Right kidney (tissue), 1 donor: ENCODE data around the gene ALAS1.

Experiments used
- DNase-seq: peaks from one replicate; pipeline ENCODE4 v3.0.0-alpha.2; 2016

ALAS1 gene

GRCh38 chr3:52234516-52235447 is 36.8 kb downstream of the ALAS1 start:
- no peak for DNase-seq

- no peak for DNase-seq
These were observed 38.5 kb downstream of the ALAS1 start for GRCh38 chr3:52236424-52236886.

- peak; percentile 24 for DNase-seq
These were observed 39.2 kb downstream of the ALAS1 start for GRCh38 chr3:52237006-52237656.

- DNase-seq: no peak
These were observed 39.8 kb downstream of the ALAS1 start for GRCh38 chr3:52237657-52238172.

- no peak for DNase-seq
These were observed 40.3 kb downstream of the ALAS1 start for GRCh38 chr3:52238193-52238760.

- peak; percentile 92 for DNase-seq
These were observed 41.1 kb downstream of the ALAS1 start, which contains the start of gene TWF2 for GRCh38 chr3:52238761-52239701. Gene TWF2 (minus strand): TSS chr3:52239158. CDS start chr3:52239016, 142 bp downstream.

GRCh38 chr3:52240059-52240885 is 42.3 kb downstream of the ALAS1 start:
- DNase-seq: no peak

GRCh38 chr3:52240886-52241370 is 43.0 kb downstream of the ALAS1 start:
- no peak for DNase-seq

GRCh38 chr3:52242039-52242438 is 44.1 kb downstream of the ALAS1 start:
- no peak for DNase-seq

- DNase-seq: peak; percentile 1
These were observed 46.0 kb downstream of the ALAS1 start for GRCh38 chr3:52243791-52244628.

- peak; percentile 73 for DNase-seq
These were observed 47.6 kb downstream of the ALAS1 start, which contains the start of gene PPM1M for GRCh38 chr3:52245322-52246263. Gene PPM1M (plus strand): TSS chr3:52245759. CDS start chr3:52245825, 66 bp downstream.

- DNase-seq: no peak
These were observed 48.3 kb downstream of the ALAS1 start for GRCh38 chr3:52246264-52246620.

- peak; percentile 1 for DNase-seq
These were observed 48.9 kb downstream of the ALAS1 start for GRCh38 chr3:52246728-52247408.

GRCh38 chr3:52247409-52248164 is 49.6 kb downstream of the ALAS1 start:
- peak; percentile 2 for DNase-seq

GRCh38 chr3:52248165-52248541 is 50.2 kb downstream of the ALAS1 start:
- no peak for DNase-seq

- DNase-seq: peak; percentile 5
These were observed 51.0 kb downstream of the ALAS1 start for GRCh38 chr3:52248816-52249547.
